ENCODE data around the gene TMPRSS6. TPM values are rescaled to one million over a fixed set of nuclear protein-coding genes. Genes with fewer than 3 reads are reported as not detected.

The TMPRSS6 gene
- total RNA-seq, 1 experiment from 2014 or later: 0.39 TPM

DNA sequence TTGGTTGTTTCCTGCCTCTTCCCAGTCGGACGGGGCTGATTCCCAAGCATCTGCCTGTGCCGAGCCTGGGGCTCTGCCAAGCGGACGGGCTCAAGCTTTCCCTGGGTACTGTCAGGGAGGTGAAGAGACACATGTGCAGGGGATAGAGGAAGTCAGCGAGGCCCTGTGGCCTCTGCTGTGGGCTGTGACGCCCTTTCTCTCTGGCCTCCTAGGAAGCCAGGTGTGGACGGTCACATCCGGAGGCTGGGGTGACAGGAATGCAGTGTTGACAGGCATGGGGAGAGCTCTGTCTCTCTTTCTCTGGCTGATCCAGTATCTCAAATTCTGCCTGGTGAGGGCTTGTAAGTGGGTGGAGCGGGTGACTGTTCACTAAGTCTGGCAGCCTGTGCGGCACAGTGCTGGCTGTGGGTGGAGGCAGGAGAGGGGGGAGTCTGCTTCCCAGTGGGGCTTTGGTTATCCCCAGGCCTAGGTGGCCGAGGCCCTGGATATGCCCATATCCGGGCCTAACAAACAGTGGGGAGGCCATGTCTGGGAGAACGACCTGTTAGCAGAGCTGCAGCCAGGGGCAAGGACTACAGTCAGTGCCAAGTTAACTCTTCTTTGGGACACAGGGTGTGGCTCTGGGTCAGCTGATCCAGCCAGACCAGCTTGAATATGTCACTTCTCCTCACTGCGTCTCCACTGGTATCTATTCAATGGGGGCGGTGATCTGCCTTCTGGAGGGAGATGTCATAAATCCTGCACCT is 56.0 kb downstream of the TMPRSS6 start:
- ChIA-PET POLR2A (no interaction called here), RAD21 (ENCODE audit: low non-redundant PET in 1 of 2, low total read pairs in 2 of 2, uncharacterized antibody in 2 of 2, unreplicated experiment in 2 of 2) (no interaction called here), CTCF (no interaction called here)
- Histone ChIP-seq H3K36me3 (ENCODE audit: control insufficient read depth in 1 of 2, insufficient read depth in 2 of 2, low read length in 2 of 2) (peaks cover 0 to 2% of the 10 kb centered on the region in 2 experiments; a peak in 1 of 4 replicates), H3K4me2 (ENCODE audit: low read length) (no peak overlapping the region), H3K79me2 (ENCODE audit: insufficient read depth, low read length) (no peaks in the 10 kb centered on the region), H3K9me2 (ENCODE audit: insufficient read depth) (no peaks in the 10 kb centered on the region), H3K9ac (ENCODE audit: low read length) (no peak overlapping the region), H3K27ac (ENCODE audit: low read depth, low read length) (no peak overlapping the region), H2AFZ (ENCODE audit: low read depth, low read length, poor library complexity, severe bottlenecking) (no peak overlapping the region), H3K9me3 (ENCODE audit: control insufficient read depth in 1 of 2, insufficient read depth in 1 of 2, low read depth in 1 of 2, low read length in 2 of 2) (no peaks in the 10 kb centered on the region), H3K4me3 (replicated peaks in 1 of 2; ENCODE audit: low read depth in 1 of 2, low read length in 2 of 2) (no peak overlapping the region), H3K4me1 (ENCODE audit: control insufficient read depth in 1 of 2, insufficient read depth in 2 of 2, low read length in 2 of 2) (peaks cover 5 to 11% of the 10 kb centered on the region in 2 experiments; a peak in 2 of 4 replicates), H4K20me1 (ENCODE audit: insufficient read depth) (no peaks in the 10 kb centered on the region), H3K27me3 (ENCODE audit: insufficient read depth, low read length) (no peaks in the 10 kb centered on the region)
- ATAC-seq: no peak
- intact Hi-C loops (cut with micrococcal nuclease): no loop called here
- TF ChIP-seq ATF3 (IDR thresholded peaks at IDR 0.05) (no peak), YY1 (IDR thresholded peaks at IDR 0.05; ENCODE audit: extremely low read depth, insufficient replicate concordance, low read depth, low read length) (no peak), CBX3 (IDR thresholded peaks at IDR 0.05; ENCODE audit: low read depth) (no peak), JUND (IDR thresholded peaks at IDR 0.05) (no peak), SIN3A (IDR thresholded peaks at IDR 0.05; ENCODE audit: low read depth) (no peak), EZH2 (IDR thresholded peaks at IDR 0.05) (no peak), EZH2phosphoT487 (IDR thresholded peaks at IDR 0.05; ENCODE audit: borderline replicate concordance) (no peak), ZFX (IDR thresholded peaks at IDR 0.05) (no peak), EGR1 (IDR thresholded peaks at IDR 0.05; ENCODE audit: low read depth) (no peak), FOSL1 (IDR thresholded peaks at IDR 0.05; ENCODE audit: low read depth) (no peak), TCF7L2 (IDR thresholded peaks at IDR 0.05; ENCODE audit: borderline replicate concordance, extremely low read depth, insufficient read depth, insufficient read length) (no peak)
- TF ChIP-seq, protein P1, sequence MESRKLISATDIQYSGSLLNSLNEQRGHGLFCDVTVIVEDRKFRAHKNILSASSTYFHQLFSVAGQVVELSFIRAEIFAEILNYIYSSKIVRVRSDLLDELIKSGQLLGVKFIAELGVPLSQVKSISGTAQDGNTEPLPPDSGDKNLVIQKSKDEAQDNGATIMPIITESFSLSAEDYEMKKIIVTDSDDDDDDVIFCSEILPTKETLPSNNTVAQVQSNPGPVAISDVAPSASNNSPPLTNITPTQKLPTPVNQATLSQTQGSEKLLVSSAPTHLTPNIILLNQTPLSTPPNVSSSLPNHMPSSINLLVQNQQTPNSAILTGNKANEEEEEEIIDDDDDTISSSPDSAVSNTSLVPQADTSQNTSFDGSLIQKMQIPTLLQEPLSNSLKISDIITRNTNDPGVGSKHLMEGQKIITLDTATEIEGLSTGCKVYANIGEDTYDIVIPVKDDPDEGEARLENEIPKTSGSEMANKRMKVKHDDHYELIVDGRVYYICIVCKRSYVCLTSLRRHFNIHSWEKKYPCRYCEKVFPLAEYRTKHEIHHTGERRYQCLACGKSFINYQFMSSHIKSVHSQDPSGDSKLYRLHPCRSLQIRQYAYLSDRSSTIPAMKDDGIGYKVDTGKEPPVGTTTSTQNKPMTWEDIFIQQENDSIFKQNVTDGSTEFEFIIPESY (IDR thresholded peaks at IDR 0.05; ENCODE audit: extremely low read depth, insufficient replicate concordance, low read length): no peak
- no peak for DNase-seq (ENCODE audit: low read depth, low spot score)
- no TSS peak for BruUV-seq (replicated peaks)

All from HCT116 (cell line).